Neuronal stem cell (in vitro differentiated cells): ENCODE results near the gene ABCA10.
A peak's percentile ranks its signal among the peaks of the same experiment; 100 is the strongest.

Experiments
- DNase-seq: peaks from one replicate; pipeline ENCODE4 v3.0.0-alpha.2; 2013; ENCODE audit warnings: low spot score
- H2AFZ ChIP-seq: one replicate; pipeline ENCODE4 v1.6.1; 2013; ENCODE audit warnings: mild to moderate bottlenecking, low read length, inconsistent platforms
- H2AK5ac ChIP-seq: 2 replicates; pipeline ENCODE4 v1.6.1; 2013; ENCODE audit warnings: low read depth, mild to moderate bottlenecking, inconsistent platforms, low read length, moderate library complexity, mixed read lengths
- H2BK120ac ChIP-seq: 2 replicates; pipeline ENCODE4 v1.6.1; 2013; ENCODE audit warnings: low read depth, mild to moderate bottlenecking, inconsistent platforms, low read length, moderate library complexity, mixed read lengths
- H2BK12ac ChIP-seq: one replicate; pipeline ENCODE4 v1.6.1; 2013; ENCODE audit warnings: low read length, inconsistent platforms
- H2BK15ac ChIP-seq: 2 replicates; pipeline ENCODE4 v1.6.1; 2013; ENCODE audit warnings: mild to moderate bottlenecking, low read length, inconsistent platforms, mixed read lengths
- H2BK5ac ChIP-seq: one replicate; pipeline ENCODE4 v1.6.1; 2013; ENCODE audit warnings: inconsistent platforms, mild to moderate bottlenecking, low read length, moderate library complexity
- H3K14ac ChIP-seq: one replicate; pipeline ENCODE4 v1.6.1; 2013; ENCODE audit warnings: low read length, inconsistent platforms
- H3K18ac ChIP-seq: 2 replicates; pipeline ENCODE4 v1.6.1; 2013; ENCODE audit warnings: low read length, inconsistent platforms
- H3K23ac ChIP-seq: 2 replicates; pipeline ENCODE4 v1.6.1; 2013; ENCODE audit warnings: low read depth, mild to moderate bottlenecking, mixed read lengths, low read length, inconsistent platforms; ENCODE audit not compliant: poor library complexity
- H3K27ac ChIP-seq: replicated peaks from 3 replicates; pipeline ENCODE4 v1.5.1; 2013; ENCODE audit warnings: low read length, inconsistent platforms
- H3K27me3 ChIP-seq, 3 experiments: 2 replicates each; pipeline ENCODE4 v1.6.1; 2013; ENCODE audit warnings: low read length in 3 of 3, mild to moderate bottlenecking in 2 of 3, inconsistent platforms in 1 of 3, low read depth in 1 of 3, mixed read lengths in 1 of 3, moderate library complexity in 1 of 3; ENCODE audit not compliant: control insufficient read depth in 3 of 3, insufficient read depth in 3 of 3
- H3K36me3 ChIP-seq, 2 donors: replicated peaks in 1 of 2; 2 replicates each; pipeline ENCODE4 v1.6.1; 2013; ENCODE audit warnings: low read length in 2 of 2; ENCODE audit not compliant: control insufficient read depth in 2 of 2, insufficient read depth in 2 of 2
- H3K4ac ChIP-seq: 2 replicates; pipeline ENCODE4 v1.6.1; 2013; ENCODE audit warnings: inconsistent platforms, mild to moderate bottlenecking, low read length, moderate library complexity
- H3K4me1 ChIP-seq, 2 donors: 1 replicate in 1 of 2; 2 replicates in 1 of 2; pipeline ENCODE4 v1.6.1; 2013; ENCODE audit warnings: low read length in 2 of 2, low read depth in 1 of 2; ENCODE audit not compliant: control insufficient read depth in 2 of 2, insufficient read depth in 1 of 2
- H3K4me2 ChIP-seq: one replicate; pipeline ENCODE4 v1.6.1; 2013; ENCODE audit warnings: mild to moderate bottlenecking, low read length, inconsistent platforms; ENCODE audit not compliant: insufficient read depth, poor library complexity, severe bottlenecking
- H3K4me3 ChIP-seq, 2 donors: 2 replicates each; pipeline ENCODE4 v1.5.1; 2013; ENCODE audit warnings: low read length in 2 of 2, mild to moderate bottlenecking in 2 of 2, inconsistent platforms in 1 of 2, moderate library complexity in 1 of 2
- H3K79me1 ChIP-seq: one replicate; pipeline ENCODE4 v1.6.1; 2013; ENCODE audit warnings: low read depth, mild to moderate bottlenecking, inconsistent platforms, low read length, moderate library complexity
- H3K9ac ChIP-seq: one replicate; pipeline ENCODE4 v1.6.1; 2013; ENCODE audit warnings: mild to moderate bottlenecking, low read depth, low read length, inconsistent platforms; ENCODE audit not compliant: poor library complexity
- H3K9me3 ChIP-seq, 2 donors: replicated peaks in 1 of 2; 2 replicates each; pipeline versions ENCODE3 to v1.6.1; 2013; ENCODE audit warnings: low read length in 2 of 2, mild to moderate bottlenecking in 2 of 2, inconsistent platforms in 1 of 2, low read depth in 1 of 2, mixed read lengths in 1 of 2, moderate library complexity in 1 of 2; ENCODE audit not compliant: control insufficient read depth in 2 of 2, insufficient read depth in 1 of 2
- H4K8ac ChIP-seq: one replicate; pipeline ENCODE4 v1.6.1; 2013; ENCODE audit warnings: low read depth, mild to moderate bottlenecking, inconsistent platforms, low read length, moderate library complexity
- H4K91ac ChIP-seq: one replicate; pipeline ENCODE4 v1.6.1; 2013; ENCODE audit warnings: low read length, low read depth, mild to moderate bottlenecking, inconsistent platforms; ENCODE audit not compliant: poor library complexity
- WGBS, 2 donors: extraction: QIAGEN DNeasy Blood & Tissue Kit; methylation state at CpG; one replicate each; pipeline ENCODE4 v1.1.7; 2013; ENCODE audit warnings: missing lambda C conversion rate in 2 of 2, mixed read lengths in 1 of 2; ENCODE audit not compliant: insufficient read length in 2 of 2, insufficient replicate concordance in 1 of 2; ENCODE audit errors: extremely low coverage in 2 of 2; 5-methylcytosine and 5-hydroxymethylcytosine counted together

ABCA10 gene

GRCh38 chr17:69188796-69189195, 39.8 kb downstream of the ABCA10 start:
- H3K23ac ChIP-seq, result no peak overlapping the region
- no peak overlapping the region for H3K14ac ChIP-seq
- H2BK15ac ChIP-seq, result no peak overlapping the region
- no peak overlapping the region for H2AK5ac ChIP-seq
- no peak overlapping the region for H2BK120ac ChIP-seq
- H2AFZ ChIP-seq, result no peak overlapping the region
- H3K9me3 ChIP-seq, result no peaks in the 10 kb centered on the region
- no peak for DNase-seq
- H3K27me3 ChIP-seq, result no peaks in the 10 kb centered on the region
- no CpG with 5 or more reads among the region's 2 CpGs for WGBS, 2 donors
- H4K8ac ChIP-seq, result no peak overlapping the region
- H3K79me1 ChIP-seq, result no peaks in the 10 kb centered on the region
- no peak overlapping the region for H3K27ac ChIP-seq
- no peaks in the 10 kb centered on the region for H3K36me3 ChIP-seq
- H3K4me1 ChIP-seq, result peaks cover 2 to 14% of the 10 kb centered on the region in 2 donors
- no peak overlapping the region for H4K91ac ChIP-seq
- H3K18ac ChIP-seq, result no peak overlapping the region
- no peak overlapping the region for H3K9ac ChIP-seq
- no peak overlapping the region for H3K4me2 ChIP-seq
- H2BK5ac ChIP-seq, result no peak overlapping the region
- H3K4me3 ChIP-seq, result no peak overlapping the region
- no peak overlapping the region for H2BK12ac ChIP-seq
- H3K4ac ChIP-seq, result no peak overlapping the region

GRCh38 chr17:69188064-69188463, 40.6 kb downstream of the ABCA10 start:
- Histone ChIP-seq H2BK120ac (no peak overlapping the region), H3K18ac (no peak overlapping the region), H3K4ac (no peak overlapping the region), H3K4me2 (no peak overlapping the region), H4K91ac (no peak overlapping the region), H3K36me3 (no peaks in the 10 kb centered on the region), H2BK5ac (no peak overlapping the region), H2AK5ac (no peak overlapping the region), H3K23ac (no peak overlapping the region), H3K4me3 (no peak overlapping the region), H2BK15ac (no peak overlapping the region), H3K27ac (no peak overlapping the region), H3K9ac (no peak overlapping the region), H3K27me3 (no peaks in the 10 kb centered on the region), H2AFZ (peak overlapping the region; percentile 86), H3K4me1 (peaks cover 2 to 14% of the 10 kb centered on the region in 2 donors), H3K79me1 (no peaks in the 10 kb centered on the region), H3K9me3 (no peaks in the 10 kb centered on the region), H3K14ac (no peak overlapping the region), H2BK12ac (no peak overlapping the region), H4K8ac (no peak overlapping the region)
- no peak for DNase-seq
- no CpG with 5 or more reads among the region's 1 CpG for WGBS, 2 donors

- no peak overlapping the region for H3K4ac ChIP-seq
- H3K4me3 ChIP-seq, result no peak overlapping the region
- H3K27ac ChIP-seq, result no peak overlapping the region
- H3K23ac ChIP-seq, result no peak overlapping the region
- H2BK5ac ChIP-seq, result no peak overlapping the region
- H3K4me2 ChIP-seq, result no peak overlapping the region
- H3K14ac ChIP-seq, result no peak overlapping the region
- H3K36me3 ChIP-seq, result no peaks in the 10 kb centered on the region
- H2BK15ac ChIP-seq, result no peak overlapping the region
- no peak overlapping the region for H2AK5ac ChIP-seq
- DNase-seq, result no peak
- H2BK12ac ChIP-seq, result no peak overlapping the region
- no peak overlapping the region for H2BK120ac ChIP-seq
- no peak overlapping the region for H4K8ac ChIP-seq
- H4K91ac ChIP-seq, result no peak overlapping the region
- no peaks in the 10 kb centered on the region for H3K9me3 ChIP-seq
- peaks cover 2 to 14% of the 10 kb centered on the region in 2 donors for H3K4me1 ChIP-seq
- H3K18ac ChIP-seq, result no peak overlapping the region
- H3K79me1 ChIP-seq, result no peaks in the 10 kb centered on the region
- no peak overlapping the region for H3K9ac ChIP-seq
- no peaks in the 10 kb centered on the region for H3K27me3 ChIP-seq
- H2AFZ ChIP-seq, result peak overlapping the region; percentile 86
Observed at GRCh38 chr17:69187294-69187693, 41.3 kb downstream of the ABCA10 start.

- no peak overlapping the region for H3K4me2 ChIP-seq
- no peak overlapping the region for H3K27ac ChIP-seq
- H2BK15ac ChIP-seq, result no peak overlapping the region
- H2BK120ac ChIP-seq, result no peak overlapping the region
- no CpG with 5 or more reads among the region's 4 CpGs for WGBS, 2 donors
- no peaks in the 10 kb centered on the region for H3K27me3 ChIP-seq
- peaks cover 0 to 3% of the 10 kb centered on the region in 2 donors for H3K4me1 ChIP-seq
- no peaks in the 10 kb centered on the region for H3K79me1 ChIP-seq
- H3K14ac ChIP-seq, result no peak overlapping the region
- H3K9ac ChIP-seq, result no peak overlapping the region
- H2BK5ac ChIP-seq, result no peak overlapping the region
- H4K91ac ChIP-seq, result no peak overlapping the region
- no peaks in the 10 kb centered on the region for H3K9me3 ChIP-seq
- H2BK12ac ChIP-seq, result no peak overlapping the region
- no peak overlapping the region for H2AFZ ChIP-seq
- H4K8ac ChIP-seq, result no peak overlapping the region
- H3K4ac ChIP-seq, result no peak overlapping the region
- DNase-seq, result no peak
- no peak overlapping the region for H3K18ac ChIP-seq
- no peak overlapping the region for H2AK5ac ChIP-seq
- H3K4me3 ChIP-seq, result no peak overlapping the region
- H3K36me3 ChIP-seq, result no peaks in the 10 kb centered on the region
- no peak overlapping the region for H3K23ac ChIP-seq
Observed at GRCh38 chr17:69179227-69179952, 49.2 kb downstream of the ABCA10 start.
